Mucosa of gallbladder (tissue), 1 donor: ENCODE data around the gene SMARCA4. TPM values are rescaled to one million over a fixed set of nuclear protein-coding genes. Genes with fewer than 3 reads are reported as not detected.

Experiments
- DNase-seq: peaks from one replicate; pipeline ENCODE4 v3.0.0-alpha.2; 2020; ENCODE audit warnings: low spot score
- total RNA-seq: library from RNA; stranded (reverse); gene quantifications from one replicate; pipeline ENCODE4 v1.2.1, GENCODE V29; 2021
- donor health status: DM: no; HTN: no; CAD: no.

Gene SMARCA4
- total RNA-seq, 1 donor from 2014 or later = 95.5 TPM

DNA sequence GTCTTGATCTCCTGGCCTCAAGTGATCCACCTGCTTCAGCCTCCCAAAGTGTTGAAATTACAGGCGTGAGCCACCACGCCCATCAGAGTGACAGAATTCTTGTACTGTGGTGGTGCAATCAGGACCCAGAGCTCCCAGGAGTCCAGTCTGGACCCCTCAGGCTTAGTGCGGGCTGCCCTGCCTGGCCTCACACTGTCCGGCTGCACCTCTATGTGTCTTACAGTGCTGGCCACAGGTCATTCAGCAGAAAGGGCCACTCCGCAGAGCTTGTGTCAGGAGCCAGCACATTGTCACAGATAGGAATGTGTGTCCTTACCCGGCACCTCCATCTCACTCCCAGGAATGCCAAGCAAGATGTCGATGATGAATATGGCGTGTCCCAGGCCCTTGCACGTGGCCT is 49.2 kb downstream of the SMARCA4 start:
- DNase-seq = no peak

DNA sequence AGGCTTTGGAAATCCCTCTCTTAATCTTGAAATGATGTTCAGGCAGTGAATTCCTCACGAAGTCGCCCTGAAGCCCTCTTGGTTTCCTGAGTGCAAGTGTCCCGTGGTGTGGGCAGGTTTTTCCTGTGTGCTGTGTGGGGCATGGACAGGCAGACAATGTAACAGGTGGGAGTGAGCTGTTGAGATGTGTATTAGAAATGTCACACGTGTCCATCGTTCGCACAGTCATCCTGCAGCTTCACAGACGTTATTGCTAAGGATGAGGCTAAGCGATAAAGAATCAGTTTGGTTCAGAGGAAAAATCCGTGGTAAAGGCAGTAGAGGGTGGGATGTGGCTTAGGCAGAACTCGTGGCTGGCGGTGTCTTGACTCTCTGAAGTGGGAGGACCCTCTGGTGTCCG is 51.7 kb downstream of the SMARCA4 start:
- DNase-seq = no peak

- DNase-seq = no peak
These were observed 52.9 kb downstream of the SMARCA4 start for GRCh38 chr19:11013771-11014170.

GRCh38 chr19:11014403-11014911 is 53.6 kb downstream of the SMARCA4 start:
- DNase-seq = no peak

DNA sequence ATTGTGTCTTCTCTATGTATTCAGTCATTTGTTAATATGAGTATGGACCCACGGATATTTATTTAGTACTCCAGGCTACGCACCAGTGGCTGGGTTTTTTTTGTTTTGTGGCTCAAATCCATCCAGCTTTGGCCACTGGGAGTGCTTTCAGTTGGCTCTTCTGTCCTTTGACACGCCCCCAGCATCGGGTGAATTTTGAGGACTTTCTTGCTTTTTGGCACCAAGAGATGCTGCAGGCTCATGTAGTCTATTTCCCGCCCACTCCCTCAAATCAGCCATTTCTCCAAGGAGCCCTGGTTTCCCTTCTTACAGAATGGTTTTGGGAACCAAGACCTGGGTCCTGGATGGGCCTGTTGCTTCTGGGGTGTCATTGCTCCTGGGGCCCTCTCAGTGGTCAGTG is 55.8 kb downstream of the SMARCA4 start:
- DNase-seq = no peak

DNA sequence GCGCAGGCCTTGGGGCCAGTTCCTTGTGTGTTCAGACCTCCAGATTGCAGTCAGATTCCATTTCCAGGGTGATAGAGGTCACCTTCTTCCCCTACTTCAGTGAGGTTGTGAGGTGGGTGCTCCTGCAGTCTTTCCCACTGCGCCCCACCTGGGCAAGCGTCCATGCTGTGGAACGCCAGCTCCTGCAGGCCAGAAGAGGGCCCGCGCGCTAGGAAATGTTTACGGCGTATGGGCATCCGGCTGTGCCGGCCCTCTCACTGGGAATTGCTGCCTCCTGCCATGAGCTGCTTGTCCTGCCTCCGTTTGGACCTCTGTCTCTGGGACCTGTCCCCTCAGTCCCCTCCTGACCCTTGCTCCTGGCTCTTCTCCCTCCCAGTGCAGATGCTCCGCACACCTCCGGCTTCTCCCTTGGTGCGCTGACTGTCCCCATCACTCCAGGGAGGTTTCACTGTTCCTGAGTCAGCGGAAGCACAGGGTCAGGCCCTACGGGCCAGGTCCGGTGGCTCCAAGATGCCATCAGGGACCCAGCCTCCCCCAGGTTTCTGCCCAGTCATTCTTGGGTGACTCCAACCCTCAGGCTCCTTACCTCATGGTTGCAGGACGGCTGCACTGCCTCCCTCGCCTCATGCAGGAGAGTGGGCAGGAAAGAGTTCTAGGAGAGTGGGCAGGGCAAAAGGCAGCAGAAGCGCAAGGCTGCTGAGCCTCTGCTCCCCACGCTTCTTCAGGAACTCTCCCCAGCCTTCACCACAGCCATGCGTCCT is 56.6 kb downstream of the SMARCA4 start:
- DNase-seq = no peak

- DNase-seq = peak; percentile 17
These were observed 57.3 kb downstream of the SMARCA4 start for GRCh38 chr19:11018179-11018578.

DNA sequence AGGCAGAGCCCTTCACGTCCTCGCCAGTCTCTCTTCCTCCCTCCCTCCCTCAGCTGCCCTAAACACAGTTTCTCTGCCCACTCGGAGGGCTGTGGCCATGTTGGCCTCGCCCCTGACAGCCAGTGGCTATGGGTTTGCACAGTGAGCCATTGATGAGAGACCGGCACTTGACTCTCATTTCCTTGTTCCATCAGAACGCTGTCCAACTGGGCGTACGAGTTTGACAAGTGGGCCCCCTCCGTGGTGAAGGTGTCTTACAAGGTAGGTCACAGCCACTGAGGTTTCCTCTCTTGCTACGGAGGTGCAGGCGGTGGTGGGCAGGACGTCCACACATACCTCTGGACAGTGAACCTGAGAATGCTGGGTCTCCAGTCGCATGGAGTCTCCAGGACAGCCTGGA is 57.9 kb downstream of the SMARCA4 start:
- DNase-seq = peak; percentile 18

DNA sequence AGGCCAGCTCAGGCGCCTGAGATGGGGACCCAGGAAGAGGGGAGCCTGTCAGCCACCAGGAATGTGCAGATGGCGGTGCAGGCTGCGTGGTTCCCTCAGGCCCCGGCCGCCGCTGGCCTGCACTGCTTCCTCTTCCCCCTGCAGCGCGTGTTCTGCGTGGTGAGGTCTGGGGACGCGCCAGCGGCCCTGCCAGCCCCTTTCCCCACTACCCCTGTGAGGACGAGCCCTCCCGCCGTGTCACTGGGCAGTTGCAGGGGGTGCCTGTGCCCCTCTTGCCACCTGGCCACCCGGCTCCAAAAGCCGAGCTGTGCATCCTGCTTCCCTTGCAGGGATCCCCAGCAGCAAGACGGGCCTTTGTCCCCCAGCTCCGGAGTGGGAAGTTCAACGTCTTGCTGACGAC is 58.4 kb downstream of the SMARCA4 start:
- DNase-seq = no peak

- DNase-seq = no peak
These were observed 59.0 kb downstream of the SMARCA4 start for GRCh38 chr19:11019824-11020223.

- DNase-seq = no peak
These were observed 59.6 kb downstream of the SMARCA4 start for GRCh38 chr19:11020423-11020822.

DNA sequence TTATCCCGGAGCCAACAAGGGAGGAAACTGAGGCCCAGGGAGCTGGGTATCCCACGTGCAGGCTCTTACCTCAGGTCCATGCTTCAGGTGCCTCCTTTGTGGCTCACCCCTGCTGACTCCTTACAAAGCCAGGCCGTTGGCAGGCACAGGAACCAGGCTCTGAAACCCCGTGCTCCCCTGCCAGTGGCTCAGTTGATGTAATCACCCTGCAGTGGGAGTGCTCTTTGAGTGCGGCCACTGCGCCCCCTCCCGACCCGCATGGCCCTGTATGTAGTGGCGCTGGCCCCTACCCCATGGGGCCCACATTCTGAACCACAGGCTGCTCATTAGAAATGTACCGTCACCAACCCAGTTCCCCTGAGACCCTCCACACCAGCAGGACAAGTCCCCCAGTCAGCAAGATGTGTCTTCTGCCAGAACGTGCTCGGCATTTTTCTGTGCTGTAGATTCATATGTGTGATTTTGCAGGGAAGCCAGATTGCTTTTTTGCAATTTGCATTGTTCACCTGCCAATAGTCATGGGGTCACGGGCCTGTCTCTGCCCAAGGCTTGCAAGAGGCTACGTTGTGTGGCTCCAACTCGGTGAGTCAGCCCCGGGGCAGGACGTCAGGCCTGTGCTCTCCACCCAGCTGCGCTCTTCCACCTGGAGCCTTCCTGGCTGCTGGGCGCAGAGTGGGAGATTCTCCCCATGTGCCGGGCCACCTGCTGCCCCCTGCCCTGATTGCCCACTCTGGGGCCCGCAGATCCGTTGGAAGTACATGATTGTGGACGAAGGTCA is 60.3 kb downstream of the SMARCA4 start:
- no peak for DNase-seq

DNA sequence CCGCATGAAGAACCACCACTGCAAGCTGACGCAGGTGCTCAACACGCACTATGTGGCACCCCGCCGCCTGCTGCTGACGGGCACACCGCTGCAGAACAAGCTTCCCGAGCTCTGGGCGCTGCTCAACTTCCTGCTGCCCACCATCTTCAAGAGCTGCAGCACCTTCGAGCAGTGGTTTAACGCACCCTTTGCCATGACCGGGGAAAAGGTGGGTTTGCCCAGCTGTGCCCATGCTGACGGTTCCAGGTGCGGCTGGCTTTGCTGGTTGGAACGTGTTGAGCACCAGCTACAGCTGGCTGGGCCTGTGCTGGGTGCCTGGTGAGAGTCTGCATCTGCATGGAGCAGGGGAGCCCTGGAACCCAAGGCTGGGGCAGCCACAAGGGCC is 60.9 kb downstream of the SMARCA4 start:
- no peak for DNase-seq

DNA sequence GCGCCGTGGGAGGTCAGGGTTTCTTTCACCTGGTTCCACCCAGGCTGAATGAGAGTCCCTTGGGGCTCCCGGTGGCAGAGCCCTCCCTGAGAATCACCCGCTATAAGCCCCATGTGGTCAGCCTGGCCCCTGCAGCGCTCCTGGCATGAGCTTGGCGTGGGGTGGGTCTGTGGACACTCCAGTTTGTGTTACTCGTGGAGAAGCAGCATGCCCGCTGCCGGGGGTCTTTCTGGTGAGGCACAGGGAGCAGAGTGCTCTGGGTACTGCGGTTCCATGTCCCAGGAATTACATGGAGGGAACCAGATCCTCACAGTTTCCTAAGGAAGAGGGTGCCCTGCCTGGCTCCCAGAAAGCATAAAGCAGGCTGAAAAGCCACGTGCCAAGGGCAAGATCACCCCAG is 62.2 kb downstream of the SMARCA4 start:
- no peak for DNase-seq

DNA sequence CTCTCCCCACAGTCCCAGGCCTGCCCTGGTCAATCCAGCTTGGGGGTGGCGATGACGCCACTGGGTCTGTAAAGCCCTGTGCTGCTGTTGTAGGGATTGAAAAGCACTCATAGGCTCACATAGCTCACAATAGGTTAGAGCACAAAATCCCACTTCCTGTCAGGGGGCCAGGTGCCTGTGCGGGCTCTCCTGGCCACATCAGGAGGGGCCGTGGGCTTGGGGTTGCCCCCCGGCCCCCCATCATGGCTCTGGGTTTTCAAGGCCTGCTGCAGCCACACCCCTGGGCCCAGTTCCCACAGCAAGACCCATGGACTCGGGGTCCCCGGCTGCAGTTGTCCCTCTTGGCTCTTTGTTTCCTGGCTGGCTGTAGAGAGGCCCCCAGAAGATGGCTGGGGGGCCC is 62.9 kb downstream of the SMARCA4 start:
- DNase-seq = no peak

DNA sequence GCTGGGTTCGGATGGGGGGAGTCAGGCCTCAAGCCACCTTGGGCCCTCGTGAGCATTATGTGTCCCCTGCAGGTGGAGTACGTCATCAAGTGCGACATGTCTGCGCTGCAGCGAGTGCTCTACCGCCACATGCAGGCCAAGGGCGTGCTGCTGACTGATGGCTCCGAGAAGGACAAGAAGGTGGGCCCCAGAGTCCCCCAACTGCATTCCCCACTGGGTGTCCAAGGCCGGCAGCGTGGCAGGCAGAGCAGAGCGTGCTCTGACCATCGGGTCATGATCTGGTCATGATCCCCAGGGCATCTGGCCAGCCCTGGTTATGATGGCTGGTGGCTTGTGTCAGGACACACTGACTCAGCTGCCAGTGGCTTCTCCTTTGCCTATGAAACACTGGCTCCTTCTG is 63.4 kb downstream of the SMARCA4 start:
- no peak for DNase-seq

- DNase-seq = no peak
These were observed 64.2 kb downstream of the SMARCA4 start for GRCh38 chr19:11025006-11025405.

DNA sequence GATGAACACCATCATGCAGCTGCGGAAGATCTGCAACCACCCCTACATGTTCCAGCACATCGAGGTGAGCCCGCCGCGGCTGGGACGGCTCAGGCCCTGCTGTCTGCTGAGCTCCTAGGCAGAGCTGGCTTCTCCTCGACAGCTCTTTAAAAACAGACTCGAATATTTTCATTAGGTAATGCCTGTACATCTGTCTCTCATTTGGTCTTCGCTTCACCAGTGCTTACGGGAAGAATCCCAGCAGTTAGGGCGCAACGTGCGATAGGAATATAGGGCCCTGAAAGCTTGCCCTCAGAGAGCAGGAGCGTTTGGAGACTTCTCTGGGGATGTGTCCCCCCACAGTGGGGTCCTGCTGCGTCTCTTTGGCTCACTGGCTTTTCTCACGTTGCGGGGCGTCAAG is 64.6 kb downstream of the SMARCA4 start:
- DNase-seq = no peak

DNA sequence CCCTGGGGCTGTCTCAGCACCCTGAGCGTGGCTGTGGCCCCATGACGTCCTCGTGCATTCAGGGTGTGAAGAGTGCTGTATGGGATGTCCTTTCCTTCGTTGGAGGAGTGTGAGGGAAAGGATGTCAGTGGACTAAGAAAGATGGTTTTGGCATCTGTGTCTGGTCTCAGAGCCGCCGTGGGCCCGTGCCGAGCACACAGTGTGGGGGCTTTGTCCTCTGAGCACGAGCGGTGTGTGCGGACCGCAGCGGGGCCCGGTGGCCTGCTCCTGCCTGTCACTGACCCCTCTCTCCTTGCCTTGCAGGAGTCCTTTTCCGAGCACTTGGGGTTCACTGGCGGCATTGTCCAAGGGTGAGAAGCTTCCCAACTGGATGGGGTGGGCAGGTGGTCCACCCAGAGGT is 65.2 kb downstream of the SMARCA4 start:
- no peak for DNase-seq

GRCh38 chr19:11027381-11027780 is 66.6 kb downstream of the SMARCA4 start:
- DNase-seq = no peak

DNA sequence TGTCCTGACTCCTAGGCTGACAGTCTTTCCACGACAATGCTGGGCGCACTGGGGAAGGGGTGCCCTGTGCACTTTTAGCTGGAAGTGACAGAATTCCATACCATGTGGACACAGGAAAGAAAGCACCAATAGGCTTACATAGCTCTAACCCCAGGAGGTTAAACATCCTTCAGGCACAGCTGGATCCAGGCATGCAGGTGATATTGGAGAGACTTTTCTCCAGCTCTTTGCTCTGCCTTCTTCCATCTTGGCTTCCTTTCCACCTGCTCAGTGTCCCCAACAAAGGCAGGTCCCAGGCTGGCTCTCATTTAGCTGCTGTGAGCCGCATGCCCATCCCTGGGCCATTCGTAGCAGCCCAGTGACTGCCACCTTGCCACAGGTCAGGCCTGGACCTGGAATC is 67.3 kb downstream of the SMARCA4 start:
- no peak for DNase-seq

GRCh38 chr19:11031421-11032070 is 70.7 kb downstream of the SMARCA4 start:
- no peak for DNase-seq

- no peak for DNase-seq
These were observed 72.4 kb downstream of the SMARCA4 start for GRCh38 chr19:11033251-11033650.
